ENCODE measurements around the gene LPP.

DNA sequence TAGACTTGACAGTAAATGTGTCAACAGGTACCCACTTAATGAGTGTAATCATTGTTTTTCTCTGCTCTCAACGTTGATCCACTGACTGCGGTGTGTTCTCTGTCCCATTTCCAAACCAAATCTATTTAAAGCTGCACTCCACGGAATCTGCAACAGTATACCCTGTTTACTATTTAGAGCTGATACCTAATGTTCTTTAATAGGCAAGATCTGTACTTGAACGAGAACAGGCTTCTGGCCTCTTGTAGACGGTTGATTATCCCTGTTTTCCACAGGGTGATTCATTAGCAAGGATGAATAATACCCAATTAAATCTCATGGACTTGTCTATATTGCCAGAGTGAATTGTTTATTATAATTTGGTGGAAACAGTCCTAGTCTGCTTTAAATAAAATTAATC, 189.9 kb downstream of the LPP start:
- TF ChIP-seq, protein P1, sequence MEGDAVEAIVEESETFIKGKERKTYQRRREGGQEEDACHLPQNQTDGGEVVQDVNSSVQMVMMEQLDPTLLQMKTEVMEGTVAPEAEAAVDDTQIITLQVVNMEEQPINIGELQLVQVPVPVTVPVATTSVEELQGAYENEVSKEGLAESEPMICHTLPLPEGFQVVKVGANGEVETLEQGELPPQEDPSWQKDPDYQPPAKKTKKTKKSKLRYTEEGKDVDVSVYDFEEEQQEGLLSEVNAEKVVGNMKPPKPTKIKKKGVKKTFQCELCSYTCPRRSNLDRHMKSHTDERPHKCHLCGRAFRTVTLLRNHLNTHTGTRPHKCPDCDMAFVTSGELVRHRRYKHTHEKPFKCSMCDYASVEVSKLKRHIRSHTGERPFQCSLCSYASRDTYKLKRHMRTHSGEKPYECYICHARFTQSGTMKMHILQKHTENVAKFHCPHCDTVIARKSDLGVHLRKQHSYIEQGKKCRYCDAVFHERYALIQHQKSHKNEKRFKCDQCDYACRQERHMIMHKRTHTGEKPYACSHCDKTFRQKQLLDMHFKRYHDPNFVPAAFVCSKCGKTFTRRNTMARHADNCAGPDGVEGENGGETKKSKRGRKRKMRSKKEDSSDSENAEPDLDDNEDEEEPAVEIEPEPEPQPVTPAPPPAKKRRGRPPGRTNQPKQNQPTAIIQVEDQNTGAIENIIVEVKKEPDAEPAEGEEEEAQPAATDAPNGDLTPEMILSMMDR (IDR thresholded peaks at IDR 0.05; ENCODE audit: insufficient read depth, low read length): no peak
- no peak for TF ChIP-seq POLR2AphosphoS5 (IDR thresholded peaks at IDR 0.05; ENCODE audit: low read depth)
